Endodermal cell (in vitro differentiated cells): Measurements from ENCODE around the gene ACTN4. TPM values are rescaled to one million over a fixed set of nuclear protein-coding genes. Genes with fewer than 3 reads are reported as not detected.

Experiments
- DNase-seq: peaks from one replicate; pipeline ENCODE4 v3.0.0-alpha.2; 2017
- H3K27ac ChIP-seq: 2 replicates; pipeline ENCODE4 v1.5.1; 2013; ENCODE audit warnings: mild to moderate bottlenecking, low read depth, low read length, moderate library complexity
- H3K27me3 ChIP-seq: 2 replicates; pipeline ENCODE4 v1.6.1; 2013; ENCODE audit warnings: mild to moderate bottlenecking, low read length, moderate library complexity; ENCODE audit not compliant: insufficient read depth, control insufficient read depth, poor library complexity, severe bottlenecking
- H3K36me3 ChIP-seq: 2 replicates; pipeline ENCODE4 v1.7.0; 2013; ENCODE audit warnings: mild to moderate bottlenecking, low read length, moderate library complexity; ENCODE audit not compliant: control insufficient read depth, insufficient read depth
- H3K4me1 ChIP-seq: one replicate; pipeline ENCODE4 v1.7.0; 2013; ENCODE audit warnings: low read length; ENCODE audit not compliant: control insufficient read depth, insufficient read depth
- H3K4me3 ChIP-seq: 2 replicates; pipeline ENCODE4 v1.5.1; 2013; ENCODE audit warnings: mild to moderate bottlenecking, low read length, moderate library complexity
- H3K9ac ChIP-seq: 2 replicates; pipeline ENCODE4 v1.6.1; 2013; ENCODE audit warnings: mild to moderate bottlenecking, low read length, moderate library complexity; ENCODE audit not compliant: poor library complexity, severe bottlenecking; ENCODE audit errors: extremely low read depth
- H3K9me3 ChIP-seq: 2 replicates; pipeline ENCODE4 v1.6.1; 2013; ENCODE audit warnings: mild to moderate bottlenecking, low read length, moderate library complexity; ENCODE audit not compliant: control insufficient read depth
- H3K27ac Mint-ChIP-seq: 2 replicates; pipeline ENCODE4 v1.8.0; 2020; ENCODE audit warnings: mixed read lengths
- H3K27me3 Mint-ChIP-seq: 2 replicates; pipeline ENCODE4 v1.8.0; 2021; ENCODE audit warnings: mild to moderate bottlenecking, mixed read lengths; ENCODE audit not compliant: insufficient read depth
- H3K36me3 Mint-ChIP-seq: 2 replicates; pipeline ENCODE4 v1.8.0; 2020; ENCODE audit warnings: low read depth, mixed read lengths
- H3K4me1 Mint-ChIP-seq: 2 replicates; pipeline ENCODE4 v1.8.0; 2020; ENCODE audit warnings: mixed read lengths
- H3K4me3 Mint-ChIP-seq: 2 replicates; pipeline ENCODE4 v1.8.0; 2020; ENCODE audit warnings: mild to moderate bottlenecking, moderate library complexity, mixed read lengths
- H3K9me3 Mint-ChIP-seq: 2 replicates; pipeline ENCODE4 v1.8.0; 2020; ENCODE audit warnings: mild to moderate bottlenecking, mixed read lengths
- WGBS, 2 experiments: methylation state at CpG; one replicate each; pipeline versions ENCODE4 v1.1.5 to v1.1.7; 2013; ENCODE audit warnings: missing lambda C conversion rate in 2 of 2, mixed read lengths in 1 of 2; ENCODE audit not compliant: insufficient coverage in 1 of 2, insufficient read length in 1 of 2; 5-methylcytosine and 5-hydroxymethylcytosine counted together
- total RNA-seq, 2 donors: library from RNA; stranded (reverse); fragmentation: NEBNext Ultra II Directional in 1 of 2; extraction: Animal tissue kit (Norgen Biotek cat#: 25700) in 1 of 2; gene quantifications; 2 replicates in 1 of 2; 3 replicates in 1 of 2; pipeline ENCODE4 v1.2.1, GENCODE V29; 2021
- TF ChIP-seq, protein P1 (sequence below): fragments of 200-600 bp; sonication (generic); conservative IDR thresholded peaks from 2 replicates; pipeline ENCODE4 v1.5.0; 2021; ENCODE audit warnings: antibody characterized with exemption, mild to moderate bottlenecking

The ACTN4 gene
- total RNA-seq, 2 donors from 2014 or later: 378 to 437 TPM

- WGBS, 2 experiments: 90 to 96% methylated on average over 7 to 18 of the region's 19 CpGs
- DNase-seq: no peak
- no peak overlapping the region for H3K4me3 ChIP-seq
- Mint-ChIP-seq H3K4me3 (no peak overlapping the region), H3K27me3 (no peaks in the 10 kb centered on the region), H3K27ac (peak overlapping the region; percentile 78), H3K9me3 (no peaks in the 10 kb centered on the region), H3K36me3 (peaks cover 63% of the 10 kb centered on the region), H3K4me1 (no peaks in the 10 kb centered on the region)
- H3K36me3 ChIP-seq: peaks cover 76% of the 10 kb centered on the region
- TF ChIP-seq, protein P1, sequence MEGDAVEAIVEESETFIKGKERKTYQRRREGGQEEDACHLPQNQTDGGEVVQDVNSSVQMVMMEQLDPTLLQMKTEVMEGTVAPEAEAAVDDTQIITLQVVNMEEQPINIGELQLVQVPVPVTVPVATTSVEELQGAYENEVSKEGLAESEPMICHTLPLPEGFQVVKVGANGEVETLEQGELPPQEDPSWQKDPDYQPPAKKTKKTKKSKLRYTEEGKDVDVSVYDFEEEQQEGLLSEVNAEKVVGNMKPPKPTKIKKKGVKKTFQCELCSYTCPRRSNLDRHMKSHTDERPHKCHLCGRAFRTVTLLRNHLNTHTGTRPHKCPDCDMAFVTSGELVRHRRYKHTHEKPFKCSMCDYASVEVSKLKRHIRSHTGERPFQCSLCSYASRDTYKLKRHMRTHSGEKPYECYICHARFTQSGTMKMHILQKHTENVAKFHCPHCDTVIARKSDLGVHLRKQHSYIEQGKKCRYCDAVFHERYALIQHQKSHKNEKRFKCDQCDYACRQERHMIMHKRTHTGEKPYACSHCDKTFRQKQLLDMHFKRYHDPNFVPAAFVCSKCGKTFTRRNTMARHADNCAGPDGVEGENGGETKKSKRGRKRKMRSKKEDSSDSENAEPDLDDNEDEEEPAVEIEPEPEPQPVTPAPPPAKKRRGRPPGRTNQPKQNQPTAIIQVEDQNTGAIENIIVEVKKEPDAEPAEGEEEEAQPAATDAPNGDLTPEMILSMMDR: no peak
- H3K9me3 ChIP-seq: no peaks in the 10 kb centered on the region
- H3K27me3 ChIP-seq: no peaks in the 10 kb centered on the region
- H3K9ac ChIP-seq: no peak overlapping the region
- no peak overlapping the region for H3K27ac ChIP-seq
- H3K4me1 ChIP-seq: no peaks in the 10 kb centered on the region
These were observed 65.8 kb downstream of the ACTN4 start for GRCh38 chr19:38713227-38713649.

DNA sequence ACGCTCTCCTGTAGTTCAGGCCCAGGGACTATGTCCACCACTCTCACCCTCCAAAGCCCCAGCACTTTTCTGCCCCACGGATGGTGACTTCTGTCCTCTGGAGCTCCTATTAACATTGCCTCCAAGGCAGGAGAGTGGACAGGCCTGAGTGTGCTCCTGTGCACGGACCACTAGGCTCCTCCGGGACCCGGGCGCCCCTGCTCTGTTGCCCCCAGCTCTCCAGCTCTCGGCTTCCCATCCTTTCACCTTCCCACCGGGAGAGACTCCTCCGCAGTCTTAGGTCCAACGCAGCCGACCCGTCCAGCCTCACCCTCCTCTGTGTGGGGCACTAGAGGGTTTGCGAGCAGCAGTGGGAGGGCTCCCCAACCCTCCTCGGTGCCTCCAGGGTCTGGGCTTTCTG is 66.4 kb downstream of the ACTN4 start:
- no peak for DNase-seq
- H3K27ac ChIP-seq: no peak overlapping the region
- no peaks in the 10 kb centered on the region for H3K9me3 Mint-ChIP-seq
- H3K4me3 ChIP-seq: no peak overlapping the region
- H3K4me1 ChIP-seq: no peaks in the 10 kb centered on the region
- no peaks in the 10 kb centered on the region for H3K9me3 ChIP-seq
- no peaks in the 10 kb centered on the region for H3K27me3 Mint-ChIP-seq
- no peak overlapping the region for H3K4me3 Mint-ChIP-seq
- no peaks in the 10 kb centered on the region for H3K27me3 ChIP-seq
- TF ChIP-seq, protein P1: no peak
- no peaks in the 10 kb centered on the region for H3K4me1 Mint-ChIP-seq
- peak overlapping the region; percentile 78 for H3K27ac Mint-ChIP-seq
- H3K36me3 ChIP-seq: peaks cover 76% of the 10 kb centered on the region
- H3K9ac ChIP-seq: no peak overlapping the region
- peaks cover 63% of the 10 kb centered on the region for H3K36me3 Mint-ChIP-seq
- 67 to 89% methylated on average over 3 to 14 of the region's 14 CpGs for WGBS, 2 experiments

DNA sequence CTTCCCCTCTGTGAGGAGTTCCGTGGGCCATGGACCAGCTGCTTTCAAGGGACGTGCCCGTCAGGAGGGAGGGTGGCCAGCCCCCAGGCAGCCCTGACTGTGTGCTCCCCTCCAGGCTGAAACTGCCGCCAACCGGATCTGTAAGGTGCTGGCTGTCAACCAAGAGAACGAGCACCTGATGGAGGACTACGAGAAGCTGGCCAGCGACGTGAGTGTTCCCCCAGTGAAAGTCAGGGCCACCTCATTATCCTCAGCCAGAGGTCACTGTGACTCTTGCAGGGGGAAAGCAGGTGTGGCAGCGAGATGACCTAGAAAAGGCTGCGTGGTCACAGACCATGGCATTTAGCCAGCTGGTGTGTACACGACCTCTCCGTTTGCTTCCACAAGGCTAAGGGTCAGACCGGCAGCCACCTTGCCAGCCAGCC is 66.9 kb downstream of the ACTN4 start:
- no peaks in the 10 kb centered on the region for H3K4me1 ChIP-seq

More for the DNA sequence above, 66.9 kb downstream of the ACTN4 start:
- Mint-ChIP-seq H3K4me3 (no peak overlapping the region), H3K4me1 (no peaks in the 10 kb centered on the region), H3K27ac (no peak overlapping the region), H3K27me3 (no peaks in the 10 kb centered on the region), H3K9me3 (no peaks in the 10 kb centered on the region), H3K36me3 (peaks cover 64% of the 10 kb centered on the region)
- Histone ChIP-seq H3K27me3 (no peaks in the 10 kb centered on the region), H3K9me3 (no peaks in the 10 kb centered on the region), H3K4me3 (no peak overlapping the region), H3K9ac (no peak overlapping the region), H3K36me3 (peaks cover 76% of the 10 kb centered on the region), H3K27ac (no peak overlapping the region)
- WGBS, 2 experiments: 97% methylated on average over 13 to 14 of the region's 14 CpGs
- no peak for DNase-seq
- TF ChIP-seq, protein P1: no peak
